SK-N-SH treated with all-trans-retinoic acid at 6 μM for 48 hours (cell line): ENCODE measurements around the gene PRKAA2.

Experiments
- ATAC-seq: fragments of 200-7000 bp; cut with Tn5 transposase; 3 replicates; pipeline ENCODE4 v1.9.1; 2020; ENCODE audit warnings: mild to moderate bottlenecking, moderate library complexity
- BACH2 ChIP-seq: fragments of 250-450 bp; sonication (Bioruptor Pico); IDR thresholded peaks from 2 replicates; pipeline ENCODE4 v1.9.0; 2021; ENCODE audit warnings: mild to moderate bottlenecking, borderline replicate concordance
- CSDC2 ChIP-seq: fragments of 250-450 bp; sonication (Bioruptor Pico); IDR thresholded peaks from 2 replicates; pipeline ENCODE4 v1.5.0; 2020; ENCODE audit warnings: mild to moderate bottlenecking, moderate library complexity
- CSRNP3 ChIP-seq: fragments of 250-450 bp; sonication (Bioruptor Pico); IDR thresholded peaks from 2 replicates; pipeline ENCODE4 v1.5.1; 2021; ENCODE audit warnings: mild to moderate bottlenecking, moderate library complexity
- ESRRG ChIP-seq: fragments of 250-450 bp; sonication (Bioruptor Pico); IDR thresholded peaks from 2 replicates; pipeline ENCODE4 v1.6.1; 2021; ENCODE audit warnings: mild to moderate bottlenecking
- ISL1 ChIP-seq: fragments of 250-450 bp; sonication (Bioruptor Pico); IDR thresholded peaks from 2 replicates; pipeline ENCODE4 v2.1.2; 2022; ENCODE audit warnings: mild to moderate bottlenecking, moderate library complexity
- OSR1 ChIP-seq: fragments of 250-450 bp; sonication (Bioruptor Pico); IDR thresholded peaks from 2 replicates; pipeline ENCODE4 v1.8.0; 2022; ENCODE audit warnings: moderate library complexity, mild to moderate bottlenecking, inconsistent platforms
- PPARA ChIP-seq: fragments of 250-450 bp; sonication (Bioruptor Pico); IDR thresholded peaks from 2 replicates; pipeline ENCODE4 v1.5.0; 2020; ENCODE audit warnings: mild to moderate bottlenecking, borderline replicate concordance
- RARB ChIP-seq: fragments of 250-450 bp; sonication (Bioruptor Pico); IDR thresholded peaks from 2 replicates; pipeline ENCODE4 v1.8.0; 2021; ENCODE audit warnings: mild to moderate bottlenecking, moderate library complexity
- SNAI2 ChIP-seq: fragments of 250-450 bp; sonication (Bioruptor Pico); IDR thresholded peaks from 2 replicates; pipeline ENCODE4 v1.5.0; 2020; ENCODE audit warnings: mild to moderate bottlenecking, moderate library complexity
- TCF4 ChIP-seq: fragments of 250-450 bp; sonication (Bioruptor Pico); IDR thresholded peaks from 2 replicates; pipeline ENCODE4 v1.8.0; 2021; ENCODE audit warnings: mild to moderate bottlenecking, moderate library complexity, borderline replicate concordance
- TOX ChIP-seq: fragments of 250-450 bp; sonication (Bioruptor Pico); IDR thresholded peaks from 2 replicates; pipeline ENCODE4 v1.8.0; 2021; ENCODE audit warnings: mild to moderate bottlenecking, moderate library complexity, borderline replicate concordance
- TSHZ2 ChIP-seq: fragments of 250-450 bp; sonication (Bioruptor Pico); IDR thresholded peaks from 2 replicates; pipeline ENCODE4 v1.5.0; 2020; ENCODE audit warnings: mild to moderate bottlenecking, moderate library complexity
- ZC3H10 ChIP-seq: fragments of 250-450 bp; sonication (Bioruptor Pico); IDR thresholded peaks from 2 replicates; pipeline ENCODE4 v1.5.1; 2021; ENCODE audit warnings: mild to moderate bottlenecking, moderate library complexity
- ZFP3 ChIP-seq: fragments of 250-450 bp; sonication (Bioruptor Pico); IDR thresholded peaks from 2 replicates; pipeline ENCODE4 v1.5.0; 2020; ENCODE audit warnings: mild to moderate bottlenecking, moderate library complexity
- ZFP30 ChIP-seq: fragments of 450-650 bp; formaldehyde crosslinking; IDR thresholded peaks from 2 replicates; pipeline ENCODE4 v1.5.0; 2022; ENCODE audit warnings: mild to moderate bottlenecking, moderate library complexity
- ZNF565 ChIP-seq: fragments of 450-650 bp; formaldehyde crosslinking; conservative IDR thresholded peaks from 2 replicates; pipeline ENCODE4 v1.5.0; 2020; ENCODE audit warnings: low read depth, mild to moderate bottlenecking, moderate library complexity
- ZNF70 ChIP-seq: fragments of 450-650 bp; formaldehyde crosslinking; IDR thresholded peaks from 2 replicates; pipeline ENCODE4 v1.5.0; 2020; ENCODE audit warnings: mild to moderate bottlenecking, moderate library complexity
- ZNF8 ChIP-seq: fragments of 450-650 bp; formaldehyde crosslinking; IDR thresholded peaks from 2 replicates; pipeline ENCODE4 v1.5.0; 2020; ENCODE audit warnings: mild to moderate bottlenecking, moderate library complexity
- TF ChIP-seq, protein P1 (sequence below): fragments of 250-450 bp; sonication (Bioruptor Pico); IDR thresholded peaks from 2 replicates; pipeline ENCODE4 v1.5.1; 2020; ENCODE audit warnings: low read depth, mild to moderate bottlenecking, moderate library complexity
- TF ChIP-seq, protein P2 (sequence below): fragments of 250-450 bp; sonication (Bioruptor Pico); IDR thresholded peaks from 2 replicates; pipeline ENCODE4 v1.8.0; 2020; ENCODE audit warnings: mild to moderate bottlenecking, moderate library complexity, borderline replicate concordance
- TF ChIP-seq, protein P3 (sequence below): fragments of 250-450 bp; sonication (Bioruptor Pico); IDR thresholded peaks from 2 replicates; pipeline ENCODE4 v1.8.0; 2021; ENCODE audit warnings: low read depth, mild to moderate bottlenecking, moderate library complexity, borderline replicate concordance

PRKAA2 gene

GRCh38 chr1:56627636-56628039 lies 17.5 kb upstream of the PRKAA2 start:
- ATAC-seq = no peak
- TF ChIP-seq, protein P1, sequence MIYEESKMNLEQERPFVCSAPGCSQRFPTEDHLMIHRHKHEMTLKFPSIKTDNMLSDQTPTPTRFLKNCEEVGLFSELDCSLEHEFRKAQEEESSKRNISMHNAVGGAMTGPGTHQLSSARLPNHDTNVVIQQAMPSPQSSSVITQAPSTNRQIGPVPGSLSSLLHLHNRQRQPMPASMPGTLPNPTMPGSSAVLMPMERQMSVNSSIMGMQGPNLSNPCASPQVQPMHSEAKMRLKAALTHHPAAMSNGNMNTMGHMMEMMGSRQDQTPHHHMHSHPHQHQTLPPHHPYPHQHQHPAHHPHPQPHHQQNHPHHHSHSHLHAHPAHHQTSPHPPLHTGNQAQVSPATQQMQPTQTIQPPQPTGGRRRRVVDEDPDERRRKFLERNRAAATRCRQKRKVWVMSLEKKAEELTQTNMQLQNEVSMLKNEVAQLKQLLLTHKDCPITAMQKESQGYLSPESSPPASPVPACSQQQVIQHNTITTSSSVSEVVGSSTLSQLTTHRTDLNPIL = no peak
- TF ChIP-seq OSR1 (CRISPR knock-in tag) (no peak), TOX (CRISPR knock-in tag) (no peak), ZFP3 (CRISPR knock-in tag) (no peak), SNAI2 (CRISPR knock-in tag) (no peak), PPARA (CRISPR knock-in tag) (no peak), ZNF8 (no peak), ISL1 (CRISPR knock-in tag) (no peak), ZNF565 (CRISPR knock-in tag) (no peak), TCF4 (no peak), ESRRG (no peak), ZNF70 (CRISPR knock-in tag) (no peak), CSDC2 (no peak), TSHZ2 (CRISPR knock-in tag) (no peak), RARB (CRISPR knock-in tag) (no peak)
- TF ChIP-seq, protein P2, sequence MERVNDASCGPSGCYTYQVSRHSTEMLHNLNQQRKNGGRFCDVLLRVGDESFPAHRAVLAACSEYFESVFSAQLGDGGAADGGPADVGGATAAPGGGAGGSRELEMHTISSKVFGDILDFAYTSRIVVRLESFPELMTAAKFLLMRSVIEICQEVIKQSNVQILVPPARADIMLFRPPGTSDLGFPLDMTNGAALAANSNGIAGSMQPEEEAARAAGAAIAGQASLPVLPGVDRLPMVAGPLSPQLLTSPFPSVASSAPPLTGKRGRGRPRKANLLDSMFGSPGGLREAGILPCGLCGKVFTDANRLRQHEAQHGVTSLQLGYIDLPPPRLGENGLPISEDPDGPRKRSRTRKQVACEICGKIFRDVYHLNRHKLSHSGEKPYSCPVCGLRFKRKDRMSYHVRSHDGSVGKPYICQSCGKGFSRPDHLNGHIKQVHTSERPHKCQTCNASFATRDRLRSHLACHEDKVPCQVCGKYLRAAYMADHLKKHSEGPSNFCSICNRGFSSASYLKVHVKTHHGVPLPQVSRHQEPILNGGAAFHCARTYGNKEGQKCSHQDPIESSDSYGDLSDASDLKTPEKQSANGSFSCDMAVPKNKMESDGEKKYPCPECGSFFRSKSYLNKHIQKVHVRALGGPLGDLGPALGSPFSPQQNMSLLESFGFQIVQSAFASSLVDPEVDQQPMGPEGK (CRISPR knock-in tag) = no peak

- TF ChIP-seq TCF4 = no peak
- TF ChIP-seq ZNF565 (CRISPR knock-in tag) = no peak
- TF ChIP-seq, protein P1 = no peak
- TF ChIP-seq ZNF70 (CRISPR knock-in tag) = no peak
- TF ChIP-seq ZC3H10 (CRISPR knock-in tag) = no peak
- no peak for TF ChIP-seq PPARA (CRISPR knock-in tag)
- TF ChIP-seq BACH2 = no peak
- TF ChIP-seq CSRNP3 = no peak
- TF ChIP-seq, protein P3, sequence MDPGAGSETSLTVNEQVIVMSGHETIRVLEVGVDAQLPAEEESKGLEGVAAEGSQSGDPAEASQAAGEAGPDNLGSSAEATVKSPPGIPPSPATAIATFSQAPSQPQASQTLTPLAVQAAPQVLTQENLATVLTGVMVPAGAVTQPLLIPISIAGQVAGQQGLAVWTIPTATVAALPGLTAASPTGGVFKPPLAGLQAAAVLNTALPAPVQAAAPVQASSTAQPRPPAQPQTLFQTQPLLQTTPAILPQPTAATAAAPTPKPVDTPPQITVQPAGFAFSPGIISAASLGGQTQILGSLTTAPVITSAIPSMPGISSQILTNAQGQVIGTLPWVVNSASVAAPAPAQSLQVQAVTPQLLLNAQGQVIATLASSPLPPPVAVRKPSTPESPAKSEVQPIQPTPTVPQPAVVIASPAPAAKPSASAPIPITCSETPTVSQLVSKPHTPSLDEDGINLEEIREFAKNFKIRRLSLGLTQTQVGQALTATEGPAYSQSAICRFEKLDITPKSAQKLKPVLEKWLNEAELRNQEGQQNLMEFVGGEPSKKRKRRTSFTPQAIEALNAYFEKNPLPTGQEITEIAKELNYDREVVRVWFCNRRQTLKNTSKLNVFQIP (CRISPR knock-in tag) = no peak
- no peak for TF ChIP-seq ZFP30 (CRISPR knock-in tag)
- TF ChIP-seq ISL1 (CRISPR knock-in tag) = no peak
- no peak for TF ChIP-seq OSR1 (CRISPR knock-in tag)
- TF ChIP-seq CSDC2 = no peak
- no peak for TF ChIP-seq TSHZ2 (CRISPR knock-in tag)
- no peak for TF ChIP-seq ZFP3 (CRISPR knock-in tag)
- TF ChIP-seq ZNF8 = no peak
- TF ChIP-seq ESRRG = no peak
- TF ChIP-seq, protein P2 (CRISPR knock-in tag) = no peak
- no peak for ATAC-seq
These were observed 14.3 kb upstream of the PRKAA2 start for GRCh38 chr1:56630786-56631185.
